HG03457 (cell line): ENCODE measurements around the gene KCNQ1.

Experiments
- ATAC-seq: cut with Tn5 transposase; IDR thresholded peaks from one replicate; pipeline ENCODE4 v1.9.1; 2021; ENCODE audit warnings: moderate number of reproducible peaks; ENCODE audit not compliant: unreplicated experiment

KCNQ1 gene

DNA sequence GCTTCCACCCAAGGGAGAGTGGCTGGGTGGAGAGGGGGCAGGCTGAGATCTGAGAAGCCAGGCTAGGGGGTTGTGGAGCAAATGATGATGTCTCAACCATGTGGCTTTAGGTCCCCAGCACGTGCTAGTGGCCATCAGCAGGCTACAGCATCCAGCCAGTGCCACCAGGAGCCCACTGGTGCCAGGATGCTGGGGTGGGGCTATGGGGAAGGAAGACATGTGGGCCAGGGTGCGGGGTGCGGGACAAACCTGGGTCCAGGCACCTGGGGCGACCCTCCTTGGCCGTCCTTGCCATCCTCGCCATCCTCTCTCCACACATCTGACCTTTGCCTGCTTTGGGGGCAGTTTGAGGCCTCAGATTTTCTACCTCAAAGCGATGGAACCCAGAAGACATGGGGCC is 104.3 kb downstream of the KCNQ1 start:
- ATAC-seq = no peak

DNA sequence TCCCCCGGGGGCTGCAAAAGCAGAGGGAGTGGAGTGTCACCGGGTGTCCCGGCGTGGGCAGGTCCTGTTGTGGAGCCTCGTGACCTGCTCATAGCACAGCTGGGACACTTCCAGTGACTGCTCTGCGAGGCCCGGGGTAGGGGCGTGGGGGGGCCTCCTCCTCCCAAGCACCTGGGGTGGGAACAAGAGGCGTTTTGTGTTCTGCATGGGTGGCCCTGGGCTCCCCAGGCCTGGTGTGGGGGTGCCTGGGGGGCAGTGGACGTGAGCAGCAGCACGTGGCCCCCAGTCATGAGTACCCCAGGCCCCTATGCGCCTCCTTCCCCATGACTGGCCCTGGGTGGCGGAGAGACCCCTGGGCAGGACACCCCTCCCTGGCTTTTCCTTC is 104.7 kb downstream of the KCNQ1 start:
- no peak for ATAC-seq

DNA sequence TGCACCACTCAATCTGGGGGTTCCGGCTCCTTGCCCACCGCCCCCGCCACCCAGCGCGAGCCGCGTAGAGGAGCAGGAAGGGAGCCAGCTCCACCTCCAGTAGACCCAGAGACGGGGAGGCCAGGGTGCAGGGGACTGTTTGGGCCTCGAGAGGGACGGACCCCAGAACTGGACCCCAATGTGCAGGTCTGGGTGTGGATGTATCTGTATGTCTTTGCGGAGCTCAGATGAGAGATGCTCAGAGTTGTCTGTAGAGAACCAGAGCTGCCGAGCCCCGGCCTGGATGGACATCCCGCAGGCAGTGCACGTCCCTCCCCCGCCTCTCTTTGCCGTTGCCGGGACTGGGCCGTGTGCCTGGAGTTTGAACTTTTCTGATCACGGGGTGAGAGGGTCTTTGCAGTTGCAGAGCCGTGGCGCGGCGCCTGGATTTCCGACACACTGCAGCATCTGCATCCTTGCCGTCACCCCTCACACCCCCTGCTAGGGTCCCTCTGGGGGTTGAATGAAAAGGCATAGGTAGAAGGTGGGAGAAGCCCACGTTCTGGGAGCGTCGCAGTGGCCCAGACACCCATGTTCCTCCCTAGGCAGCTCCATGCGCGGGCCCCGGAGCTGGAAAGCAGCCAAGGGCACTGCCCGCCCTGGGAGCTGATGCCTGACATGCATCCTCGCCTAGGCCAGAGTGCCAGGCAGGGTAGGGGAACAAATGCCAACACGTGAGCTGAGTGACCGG is 105.2 kb downstream of the KCNQ1 start:
- no peak for ATAC-seq

DNA sequence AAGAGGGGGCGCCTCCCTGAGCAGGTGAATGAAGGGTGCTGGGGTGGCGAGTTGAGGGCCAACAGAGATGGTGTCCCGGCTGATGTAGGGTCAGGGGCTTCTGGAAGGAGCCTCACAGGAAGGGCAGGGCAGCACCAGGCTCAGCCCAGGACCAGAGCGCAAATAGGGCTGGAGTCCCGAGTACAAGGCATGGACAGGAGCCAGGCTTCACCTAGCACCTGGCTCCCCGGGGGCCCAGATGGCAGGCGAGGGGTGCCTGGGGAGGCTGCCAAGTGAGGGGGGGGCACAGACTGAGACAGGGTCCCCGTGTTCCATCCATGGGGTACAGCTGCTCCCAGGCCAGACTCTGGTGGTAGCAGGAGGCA is 105.8 kb downstream of the KCNQ1 start:
- no peak for ATAC-seq

DNA sequence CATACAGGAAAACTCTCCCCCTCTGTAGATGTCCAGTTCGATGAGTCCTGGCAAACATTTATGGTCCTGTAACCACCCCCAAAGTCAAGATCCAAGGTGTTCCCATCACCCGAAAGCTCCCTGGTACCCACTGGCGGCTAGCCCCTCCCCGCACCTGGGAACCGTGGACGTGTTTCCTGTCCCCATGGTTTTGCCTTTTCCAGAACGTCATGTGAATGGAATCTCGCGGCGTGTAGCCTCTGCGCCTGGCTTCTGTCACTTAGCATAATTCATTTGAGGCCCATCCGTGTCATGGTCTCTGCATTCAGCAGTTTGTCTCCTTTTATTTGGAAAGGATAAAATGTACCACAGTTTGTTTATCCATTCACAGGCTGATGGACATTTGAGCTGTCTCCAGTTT is 106.3 kb downstream of the KCNQ1 start:
- ATAC-seq = no peak

DNA sequence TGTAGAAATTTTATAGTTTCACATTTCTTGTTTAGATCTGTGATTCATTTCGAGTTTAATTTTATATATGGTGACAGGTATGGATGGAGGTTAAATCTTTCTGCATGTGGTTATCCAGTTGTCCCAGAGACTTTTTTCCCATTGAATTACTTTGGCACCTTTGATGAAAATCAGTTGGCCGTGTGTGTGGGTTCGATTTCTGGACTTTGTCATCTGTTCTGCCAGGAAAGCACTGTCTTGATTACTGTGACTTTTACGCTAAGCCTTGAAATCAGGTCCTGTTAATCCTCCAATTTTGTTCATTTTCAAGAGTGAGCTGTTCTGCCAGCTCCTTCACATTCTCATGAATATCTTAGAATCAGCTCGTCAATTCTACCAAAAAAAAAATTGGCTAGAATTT is 107.4 kb downstream of the KCNQ1 start:
- ATAC-seq = no peak

DNA sequence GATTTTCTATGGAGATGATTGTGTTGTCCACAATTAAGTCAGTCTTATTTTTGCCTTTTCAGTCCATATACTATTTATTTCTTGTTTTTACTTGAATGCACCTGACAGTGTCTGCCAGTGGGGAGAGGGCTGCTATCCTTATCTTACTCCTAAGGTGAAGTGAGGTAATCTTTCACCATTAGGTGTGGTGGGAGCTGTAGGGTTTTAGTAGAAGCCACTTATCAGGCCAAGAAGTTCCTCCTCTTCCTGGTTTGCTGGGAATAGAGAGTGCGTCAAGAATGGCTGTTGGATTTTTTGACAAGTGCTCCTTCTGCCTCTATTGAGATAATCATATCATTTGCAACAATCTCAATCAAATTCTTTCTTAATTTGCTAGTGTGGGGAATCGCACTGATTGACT is 108.4 kb downstream of the KCNQ1 start:
- no peak for ATAC-seq

DNA sequence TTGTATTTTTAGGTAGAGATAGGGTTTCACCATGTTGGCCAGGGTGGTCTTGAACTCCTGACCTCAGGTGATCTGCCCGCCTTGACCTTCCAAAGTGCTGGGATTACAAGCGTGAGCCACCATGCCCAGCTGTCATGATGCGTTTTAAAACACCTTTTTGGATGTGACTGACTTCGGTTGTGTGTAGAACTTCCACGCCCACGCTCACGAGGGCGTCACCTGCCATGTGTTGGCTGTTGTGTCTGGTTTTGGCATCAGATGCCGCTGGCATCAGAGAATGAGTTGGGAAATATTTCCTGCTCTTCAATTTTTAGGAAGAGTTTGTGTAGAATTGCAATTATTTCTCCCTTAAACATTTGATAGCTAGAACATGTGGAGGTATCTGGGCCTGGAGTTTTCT is 109.1 kb downstream of the KCNQ1 start:
- no peak for ATAC-seq

DNA sequence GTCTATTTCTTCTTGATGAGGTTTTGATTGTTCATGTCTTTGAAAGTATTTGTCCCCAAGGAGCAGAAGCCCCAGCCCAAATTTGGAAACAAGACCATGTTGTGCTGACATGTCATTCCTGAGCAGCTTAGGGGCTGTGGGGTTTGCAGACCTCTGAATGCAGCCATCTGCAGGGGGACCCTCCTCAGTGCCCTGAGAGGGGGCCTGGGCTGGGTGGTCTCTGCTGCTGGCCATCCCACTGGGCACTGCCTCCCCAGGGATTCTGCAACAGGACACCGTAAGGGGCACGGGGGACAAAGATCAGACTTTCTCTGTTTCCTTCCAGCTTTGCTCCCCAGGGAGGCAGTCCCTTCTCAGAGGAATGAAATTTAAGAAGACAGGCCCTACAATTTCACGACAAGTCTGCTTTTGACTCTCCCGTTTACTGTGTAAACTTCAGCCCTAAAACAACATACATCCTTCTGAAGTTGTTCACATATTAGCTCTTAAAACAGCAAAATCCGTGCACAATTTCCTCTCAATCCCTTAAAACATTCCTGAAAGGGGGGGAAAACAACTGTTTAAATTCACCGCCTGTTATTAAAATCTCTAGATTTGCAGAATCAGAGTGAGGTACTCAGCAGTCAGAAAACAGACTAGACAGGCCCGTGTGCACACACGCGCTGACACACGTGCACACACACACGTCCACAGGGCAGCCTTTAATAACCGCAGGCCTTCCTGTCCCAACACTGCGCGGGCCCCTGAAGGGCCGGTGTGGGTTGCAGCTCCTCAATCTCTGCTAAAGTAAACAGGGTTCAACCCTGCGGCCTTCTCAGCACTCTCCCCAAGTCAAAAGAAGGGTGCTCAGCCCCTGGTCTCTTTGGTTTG is 109.8 kb downstream of the KCNQ1 start:
- ATAC-seq = no peak

DNA sequence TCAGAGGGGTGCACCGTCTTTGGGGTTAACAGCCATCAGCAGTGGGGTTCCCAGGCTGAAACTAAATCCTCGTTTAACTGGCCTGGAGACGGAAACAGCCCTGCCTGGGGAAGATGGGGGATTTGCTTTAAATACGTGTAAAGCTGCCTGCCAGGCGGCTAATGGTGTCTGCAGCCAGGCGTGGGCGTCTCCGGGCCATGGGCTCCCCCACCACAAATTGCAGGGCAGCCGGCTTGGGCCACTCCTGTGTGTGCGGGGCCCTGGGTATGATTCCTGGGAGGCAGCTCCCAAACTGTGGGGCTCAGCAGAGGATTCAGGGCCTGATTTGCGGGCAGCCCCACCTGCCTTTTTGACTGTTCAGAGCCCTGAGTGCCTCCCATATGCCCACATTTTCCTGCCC is 110.5 kb downstream of the KCNQ1 start:
- no peak for ATAC-seq

DNA sequence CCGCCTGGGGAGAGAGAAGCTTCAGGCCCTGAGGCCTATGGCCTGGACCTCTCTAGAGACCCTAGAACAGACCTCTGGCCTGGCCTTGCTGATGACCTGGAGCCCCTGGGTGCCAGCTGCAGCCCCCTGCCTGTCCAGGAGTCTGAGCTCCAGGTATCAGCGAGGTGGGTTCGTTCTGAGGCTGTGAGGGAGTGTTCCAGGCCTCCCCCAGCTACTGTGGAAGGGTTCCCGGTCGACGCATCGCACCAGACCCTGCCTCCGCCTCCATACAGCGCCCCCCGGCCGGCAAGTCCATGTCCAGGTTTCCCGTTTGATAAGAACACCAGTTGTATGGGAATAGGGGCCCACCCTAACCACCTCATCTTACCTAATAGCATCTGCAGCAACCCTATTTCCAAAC is 111.1 kb downstream of the KCNQ1 start:
- no peak for ATAC-seq

DNA sequence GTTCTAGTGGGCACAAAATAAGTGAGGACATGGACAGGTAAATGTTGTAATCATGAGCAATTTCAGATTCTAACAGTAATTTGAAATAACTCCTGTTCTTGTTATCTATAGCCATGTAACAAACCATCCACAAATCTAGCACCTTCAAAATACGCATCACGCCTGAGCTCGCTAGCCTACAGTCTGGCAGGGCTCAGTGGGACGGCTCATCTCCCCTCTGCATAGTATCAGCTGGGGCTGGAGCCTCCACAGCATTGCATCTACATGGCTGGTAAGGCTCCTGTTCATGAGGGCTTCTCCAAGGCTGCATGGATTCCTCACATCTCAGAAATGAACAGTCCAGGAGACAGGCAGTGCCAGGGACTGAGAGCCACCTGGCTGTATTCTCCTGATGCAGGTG is 112.6 kb downstream of the KCNQ1 start:
- ATAC-seq = no peak

DNA sequence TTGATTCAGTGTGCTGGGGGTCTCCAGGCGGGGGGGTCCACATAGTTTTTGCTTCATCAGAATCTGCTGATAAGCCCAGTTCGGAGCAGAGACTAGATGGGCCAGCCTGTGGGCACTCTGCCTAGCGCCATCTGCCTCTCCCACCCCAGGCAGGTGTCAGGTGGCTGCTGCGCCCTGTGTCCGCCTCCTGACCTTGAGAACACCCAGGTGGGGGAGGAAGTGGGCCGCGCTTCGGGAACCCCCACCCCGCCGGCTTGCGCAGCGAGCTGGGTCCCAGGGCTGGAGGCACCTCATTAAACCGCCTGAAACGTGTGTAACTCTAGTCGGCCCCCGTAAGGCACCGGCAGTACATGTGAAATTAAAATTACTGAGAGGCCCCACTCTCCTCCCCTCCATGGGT is 113.6 kb downstream of the KCNQ1 start:
- ATAC-seq = no peak

DNA sequence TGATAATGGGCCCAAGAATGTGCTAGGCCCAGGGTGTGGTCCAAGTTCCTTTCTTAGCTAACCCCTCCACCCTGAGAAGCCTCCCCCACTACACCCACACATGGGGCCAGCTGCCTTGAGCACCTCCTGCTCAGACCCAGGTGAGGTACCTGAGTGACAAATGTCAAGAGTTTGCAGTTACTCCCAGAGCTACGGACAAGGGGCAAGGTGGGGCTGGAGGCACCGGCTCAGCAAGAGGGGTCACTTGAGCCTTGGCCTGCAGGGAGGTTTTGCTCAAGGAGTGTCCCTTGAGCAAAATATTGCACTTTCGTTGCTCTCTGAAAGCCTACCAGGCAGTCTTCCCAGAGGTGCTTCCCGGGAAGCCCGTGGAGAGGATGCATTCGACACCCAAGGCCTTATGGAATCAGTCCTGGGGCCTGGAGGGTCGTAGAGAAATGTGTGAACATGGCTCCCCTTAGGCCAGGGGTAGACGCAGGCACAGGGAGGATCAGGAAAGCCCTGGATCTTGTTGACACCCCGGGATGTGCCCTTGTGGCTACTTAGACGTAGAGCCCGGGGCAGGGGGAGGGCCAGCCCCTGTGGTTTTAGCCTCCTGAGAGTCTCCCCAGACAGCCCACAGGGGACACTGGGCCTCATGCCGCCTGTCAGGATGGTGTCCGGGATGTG is 114.2 kb downstream of the KCNQ1 start:
- no peak for ATAC-seq

DNA sequence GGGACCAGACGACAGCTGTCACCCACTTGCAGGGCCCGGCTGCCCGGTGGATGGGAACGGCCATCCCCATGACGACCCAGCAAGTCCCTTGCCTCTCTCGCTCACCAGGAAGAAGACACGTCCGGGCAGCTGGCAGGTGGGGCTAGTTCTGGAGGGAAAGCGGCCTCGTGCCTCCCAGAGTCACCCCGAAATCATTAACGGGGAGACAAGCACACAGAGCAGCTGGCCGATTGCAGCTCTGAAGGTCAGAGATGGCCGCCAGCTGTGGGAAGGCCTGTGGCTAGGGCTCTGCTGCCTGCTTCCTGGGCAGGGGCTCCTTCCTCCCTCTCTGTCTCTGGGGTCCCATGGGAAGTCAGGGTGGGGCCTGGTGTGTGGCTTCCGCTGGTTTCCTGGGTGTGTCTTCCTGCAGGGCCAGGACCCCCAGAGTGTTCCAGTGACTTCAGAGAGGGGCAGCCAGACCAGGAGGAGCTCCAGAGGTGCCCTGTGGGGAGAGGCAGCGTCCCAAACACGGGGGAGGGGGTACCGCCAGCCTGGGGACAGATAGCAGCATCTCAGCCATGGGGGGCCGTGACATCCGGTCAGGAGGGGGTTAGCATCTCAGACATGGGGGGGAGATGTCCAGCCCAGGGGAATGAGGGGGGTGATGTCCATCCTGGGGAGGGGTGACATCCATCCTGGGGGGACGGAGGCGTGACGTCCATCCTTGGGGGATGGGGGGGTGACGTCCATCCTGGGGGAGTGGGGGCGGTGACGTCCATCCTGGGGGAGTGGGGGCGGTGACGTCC is 114.9 kb downstream of the KCNQ1 start:
- no peak for ATAC-seq

DNA sequence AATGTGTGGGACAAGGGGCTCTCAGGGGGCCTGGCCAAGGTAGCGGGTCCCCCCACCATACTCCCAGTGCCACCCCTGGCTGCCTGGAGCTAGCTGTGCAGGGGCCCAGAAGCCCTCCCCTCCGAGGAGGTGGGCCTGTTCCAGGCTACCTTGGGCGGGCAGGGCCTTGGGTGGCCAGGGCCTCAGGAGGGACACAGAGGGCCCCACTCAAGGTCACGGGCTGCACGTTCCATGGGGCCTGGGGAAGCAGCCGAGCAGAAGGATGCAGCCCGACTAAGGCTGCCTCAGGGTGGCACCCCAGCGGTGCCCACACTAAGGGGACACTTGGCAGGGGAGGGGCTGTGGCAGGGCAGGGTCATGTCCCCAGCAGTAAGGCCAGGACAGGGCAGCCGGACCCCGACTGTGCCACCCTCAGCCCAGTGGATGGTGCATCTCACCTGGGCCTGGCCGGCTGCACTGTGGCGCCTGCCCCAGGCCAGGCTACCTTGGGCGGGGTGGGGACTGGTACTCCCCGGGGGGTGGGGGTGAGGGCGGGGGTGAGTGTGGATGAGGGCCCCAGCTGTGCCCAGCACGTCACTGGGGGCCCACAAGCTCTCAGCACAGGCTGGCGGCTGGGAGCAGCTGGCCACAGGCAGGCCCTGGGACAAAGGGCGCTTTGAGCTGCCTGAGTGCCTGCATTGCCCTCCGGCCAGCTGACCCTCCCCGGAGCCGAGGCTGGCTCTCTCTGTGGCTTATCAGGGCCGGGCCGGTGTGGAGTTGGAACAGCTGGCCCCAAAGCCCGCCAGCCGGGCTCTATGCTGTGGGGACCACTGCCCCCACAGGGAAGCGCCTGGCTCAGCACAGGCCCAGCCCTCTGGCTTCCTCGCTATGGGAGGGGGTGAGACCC is 117.1 kb downstream of the KCNQ1 start:
- no peak for ATAC-seq

DNA sequence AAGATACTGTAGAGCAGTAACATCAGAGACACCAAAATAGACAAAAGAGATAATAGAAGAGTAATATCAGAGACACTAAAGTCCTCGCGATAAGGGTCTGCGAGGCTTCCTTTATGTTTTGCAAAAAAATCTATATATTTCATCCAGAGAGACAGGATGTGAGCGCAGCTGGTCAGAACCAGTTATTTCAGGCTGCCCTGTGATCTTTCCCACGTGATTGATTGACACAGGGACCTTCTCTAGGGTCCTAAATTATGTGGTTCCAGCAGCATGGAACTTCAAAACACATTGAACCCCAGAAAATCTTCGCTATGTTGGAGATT is 118.0 kb downstream of the KCNQ1 start:
- ATAC-seq = no peak

DNA sequence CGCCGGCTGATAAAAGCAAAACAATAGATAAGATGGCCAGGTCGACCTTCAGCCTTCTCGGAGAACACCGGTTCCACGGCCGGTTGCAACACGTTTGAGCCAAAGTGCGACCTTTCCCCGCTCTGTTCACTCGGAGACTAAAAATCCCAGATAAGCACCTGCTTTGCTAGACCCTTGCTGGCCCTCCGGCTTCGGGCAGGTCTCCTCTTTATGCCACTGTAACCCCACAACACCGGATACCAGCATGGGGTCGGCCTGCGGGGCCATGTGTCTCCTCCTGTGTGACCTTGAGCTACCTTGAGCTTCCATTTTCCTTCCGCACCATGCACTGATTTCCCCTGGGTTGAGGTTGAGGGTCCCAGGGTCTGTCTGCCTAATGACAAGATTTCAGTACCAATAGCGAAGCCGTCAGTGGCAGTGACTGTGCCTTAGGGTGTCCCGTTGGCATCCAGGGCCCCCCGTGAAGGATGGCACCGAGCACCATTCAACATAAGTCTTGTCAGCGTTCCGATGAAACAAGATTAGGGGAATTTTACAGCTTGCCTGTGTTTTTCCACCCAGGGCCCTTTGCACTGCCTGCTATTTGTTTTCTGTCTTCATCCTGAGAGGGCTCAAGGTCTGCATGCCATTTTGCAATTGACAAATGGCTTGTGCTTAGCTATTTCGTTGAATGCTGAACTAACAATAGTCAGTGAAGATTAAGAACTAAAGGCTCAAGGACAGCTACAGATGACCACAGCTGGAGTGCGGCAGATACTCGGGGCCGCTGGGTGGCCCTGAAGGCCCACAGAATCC is 118.6 kb downstream of the KCNQ1 start:
- ATAC-seq = no peak

DNA sequence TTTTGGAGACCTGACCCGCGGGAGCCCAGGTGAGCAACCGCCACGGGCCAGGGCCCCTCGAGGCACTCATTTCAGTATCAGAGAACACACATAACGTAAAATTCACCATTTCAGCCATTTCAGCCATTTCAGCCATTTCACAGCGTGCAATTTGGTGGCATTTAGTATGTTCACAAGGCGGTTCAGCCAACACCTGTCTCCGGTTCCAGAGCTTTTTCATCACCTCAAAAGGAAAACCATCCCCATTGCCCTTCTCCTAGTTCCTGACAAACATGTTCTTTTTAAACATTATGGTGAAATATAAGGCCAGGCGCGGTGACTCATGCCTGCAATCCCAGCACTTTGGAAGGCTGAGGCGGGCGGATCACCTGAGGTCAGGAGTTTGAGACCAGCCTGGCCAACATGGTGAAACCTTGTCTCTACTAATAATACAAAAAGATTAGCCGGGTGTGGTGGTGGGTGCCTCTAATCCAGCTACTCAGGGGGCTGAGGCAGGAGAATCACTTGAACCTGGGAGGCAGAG is 119.3 kb downstream of the KCNQ1 start:
- ATAC-seq = no peak
